GM19351 (cell line): ENCODE data around the gene ZSCAN2.

Experiments used
- ATAC-seq: cut with Tn5 transposase; IDR thresholded peaks from one replicate; pipeline ENCODE4 v1.9.1; 2021; ENCODE audit warnings: mild to moderate bottlenecking, moderate library complexity; ENCODE audit not compliant: unreplicated experiment

Gene ZSCAN2

GRCh38 chr15:84598250-84598649, 2.6 kb upstream of the ZSCAN2 start:
- peak; percentile 51 for ATAC-seq

GRCh38 chr15:84598993-84599392, 1.8 kb upstream of the ZSCAN2 start:
- no peak for ATAC-seq

- ATAC-seq, result no peak
Measured at GRCh38 chr15:84599906-84600305, 903 bp upstream of the ZSCAN2 start.

- ATAC-seq, result no peak
Measured at GRCh38 chr15:84600331-84600686, 500 bp upstream of the ZSCAN2 start.

GRCh38 chr15:84601555-84601838, 688 bp downstream of the ZSCAN2 start:
- no peak for ATAC-seq

- ATAC-seq, result no peak
Measured at GRCh38 chr15:84603630-84604379, 3.0 kb downstream of the ZSCAN2 start.

GRCh38 chr15:84604826-84605553, 4.2 kb downstream of the ZSCAN2 start:
- ATAC-seq, result no peak

- ATAC-seq, result no peak
Measured at GRCh38 chr15:84605554-84605882, 4.7 kb downstream of the ZSCAN2 start.

- no peak for ATAC-seq
Measured at GRCh38 chr15:84606653-84607120, 5.9 kb downstream of the ZSCAN2 start.

GRCh38 chr15:84608707-84609284, 8.0 kb downstream of the ZSCAN2 start:
- no peak for ATAC-seq

GRCh38 chr15:84609818-84610525, 9.2 kb downstream of the ZSCAN2 start:
- no peak for ATAC-seq

GRCh38 chr15:84611631-84612030, 10.8 kb downstream of the ZSCAN2 start:
- ATAC-seq, result no peak

GRCh38 chr15:84616235-84616634, 15.4 kb downstream of the ZSCAN2 start:
- ATAC-seq, result no peak

GRCh38 chr15:84620626-84621025, 19.8 kb downstream of the ZSCAN2 start:
- no peak for ATAC-seq

GRCh38 chr15:84621358-84621979, 20.7 kb downstream of the ZSCAN2 start:
- ATAC-seq, result no peak

- ATAC-seq, result no peak
Measured at GRCh38 chr15:84624359-84624758, 23.6 kb downstream of the ZSCAN2 start.

- no peak for ATAC-seq
Measured at GRCh38 chr15:84625123-84625522, 24.3 kb downstream of the ZSCAN2 start.

- ATAC-seq, result no peak
Measured at GRCh38 chr15:84629033-84629432, 28.2 kb downstream of the ZSCAN2 start.

GRCh38 chr15:84631706-84632272, 31.0 kb downstream of the ZSCAN2 start:
- no peak for ATAC-seq

- ATAC-seq, result peak; percentile 41
Measured at GRCh38 chr15:84633311-84634227, 32.8 kb downstream of the ZSCAN2 start.
